ENCODE measurements around the gene CSPG4. TPM values are rescaled to one million over a fixed set of nuclear protein-coding genes. Genes with fewer than 3 reads are reported as not detected.
"Not testable (repeated sequence)": the region's sequence is repeated elsewhere in the genome, so short reads cannot be mapped to it uniquely, and the experiment has no call there.

The CSPG4 gene
- total and polyA plus RNA-seq, 9 of the 15 experiments (the other 6 are each of a cell fraction or from before 2014, with no cell fraction given), result under 0.01 to 0.07 (median 0.04) TPM; not detected in 5

- H3K27ac ChIP-seq (ENCODE audit: extremely low read depth, low read depth, low read length), result no peak overlapping the region
- TF ChIP-seq GTF2F1 (IDR thresholded peaks at IDR 0.05; ENCODE audit: low read depth, low read length) (no peak), ZKSCAN1 (IDR thresholded peaks at IDR 0.05; ENCODE audit: low read depth, low read length) (no peak), ILF3 (IDR thresholded peaks at IDR 0.05; ENCODE audit: borderline replicate concordance) (no peak), CC2D1A (IDR thresholded peaks at IDR 0.05) (no peak), ZFP91 (CRISPR knock-in tag; IDR thresholded peaks at IDR 0.05) (no peak), ZC3H8 (IDR thresholded peaks at IDR 0.05) (no peak), PYGO2 (tag; IDR thresholded peaks at IDR 0.05) (no peak)
- TF ChIP-seq, protein P1, sequence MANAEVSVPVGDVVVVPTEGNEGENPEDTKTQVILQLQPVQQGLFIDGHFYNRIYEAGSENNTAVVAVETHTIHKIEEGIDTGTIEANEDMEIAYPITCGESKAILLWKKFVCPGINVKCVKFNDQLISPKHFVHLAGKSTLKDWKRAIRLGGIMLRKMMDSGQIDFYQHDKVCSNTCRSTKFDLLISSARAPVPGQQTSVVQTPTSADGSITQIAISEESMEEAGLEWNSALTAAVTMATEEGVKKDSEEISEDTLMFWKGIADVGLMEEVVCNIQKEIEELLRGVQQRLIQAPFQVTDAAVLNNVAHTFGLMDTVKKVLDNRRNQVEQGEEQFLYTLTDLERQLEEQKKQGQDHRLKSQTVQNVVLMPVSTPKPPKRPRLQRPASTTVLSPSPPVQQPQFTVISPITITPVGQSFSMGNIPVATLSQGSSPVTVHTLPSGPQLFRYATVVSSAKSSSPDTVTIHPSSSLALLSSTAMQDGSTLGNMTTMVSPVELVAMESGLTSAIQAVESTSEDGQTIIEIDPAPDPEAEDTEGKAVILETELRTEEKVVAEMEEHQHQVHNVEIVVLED (CRISPR knock-in tag; IDR thresholded peaks at IDR 0.05), result no peak
- no peaks in the 10 kb centered on the region for H3K9me3 ChIP-seq (replicated peaks; ENCODE audit: control insufficient read depth, insufficient read depth, low read depth, low read length)
- DNase-seq (ENCODE audit: extremely low read depth in 1 of 4, low spot score in 3 of 4) (no peak), FAIRE-seq (no peak), ATAC-seq (no peak)
- H4K20me1 ChIP-seq (replicated peaks; ENCODE audit: control insufficient read depth, insufficient read depth, low read length), result no peaks in the 10 kb centered on the region
- CTCF ChIA-PET (ENCODE audit: low intra/inter-chr PET ratio), result no interaction called here
- peaks cover 0 to 4% of the 10 kb centered on the region in 2 experiments; a peak in 1 of 5 replicates for H3K4me1 ChIP-seq (replicated peaks in 1 of 2; ENCODE audit: control insufficient read depth in 2 of 2, insufficient read depth in 2 of 2, low read length in 2 of 2)
- BruUV-seq (replicated peaks), result no TSS peak
- no peak overlapping the region for H3K9ac ChIP-seq (ENCODE audit: insufficient read depth in 1 of 2, low read depth in 2 of 2, low read length in 2 of 2)
- H3K9me1 ChIP-seq (ENCODE audit: control insufficient read depth, insufficient read depth, low read length), result no peaks in the 10 kb centered on the region
- no peak overlapping the region for H3K4me3 ChIP-seq
- H3K4me2 ChIP-seq (ENCODE audit: insufficient read depth, low read length), result no peak overlapping the region
- WGBS (ENCODE audit: insufficient coverage, low coverage, missing lambda C conversion rate), result 46% methylated on average over 4 of the region's 4 CpGs
- no peaks in the 10 kb centered on the region for H3K27me3 ChIP-seq (ENCODE audit: control insufficient read depth in 2 of 2, insufficient read depth in 2 of 2, low read length in 2 of 2)
- H3K36me3 ChIP-seq (ENCODE audit: control insufficient read depth, insufficient read depth, low read length), result no peaks in the 10 kb centered on the region
- in situ Hi-C loops (cut with MboI), result no loop called here
- H2AFZ ChIP-seq (ENCODE audit: low read depth, low read length), result no peak overlapping the region
- no peaks in the 10 kb centered on the region for H3K79me2 ChIP-seq (ENCODE audit: control insufficient read depth, insufficient read depth, low read length)
- intact Hi-C loops (cut with micrococcal nuclease), result no loop called here
- POLR2A ChIA-PET, result no interaction called here
Observed at GRCh38 chr15:75749820-75750219, 37.2 kb upstream of the CSPG4 start.

- H3K4me3 ChIP-seq; FAIRE-seq; H3K27me3 ChIP-seq (ENCODE audit: control insufficient read depth in 2 of 2, insufficient read depth in 2 of 2, low read length in 2 of 2); ATAC-seq; H3K27ac ChIP-seq (ENCODE audit: extremely low read depth, low read depth, low read length); H3K9me3 ChIP-seq (replicated peaks; ENCODE audit: control insufficient read depth, insufficient read depth, low read depth, low read length); POLR2A ChIA-PET; H3K79me2 ChIP-seq (ENCODE audit: control insufficient read depth, insufficient read depth, low read length); H3K4me1 ChIP-seq (replicated peaks in 1 of 2; ENCODE audit: control insufficient read depth in 2 of 2, insufficient read depth in 2 of 2, low read length in 2 of 2); H3K36me3 ChIP-seq (ENCODE audit: control insufficient read depth, insufficient read depth, low read length); DNase-seq (ENCODE audit: extremely low read depth in 1 of 4, low spot score in 3 of 4); H3K9ac ChIP-seq (ENCODE audit: insufficient read depth in 1 of 2, low read depth in 2 of 2, low read length in 2 of 2); H3K4me2 ChIP-seq (ENCODE audit: insufficient read depth, low read length); H4K20me1 ChIP-seq (replicated peaks; ENCODE audit: control insufficient read depth, insufficient read depth, low read length); H2AFZ ChIP-seq (ENCODE audit: low read depth, low read length); BruUV-seq (replicated peaks); H3K9me1 ChIP-seq (ENCODE audit: control insufficient read depth, insufficient read depth, low read length); CTCF ChIA-PET (ENCODE audit: low intra/inter-chr PET ratio); intact Hi-C loops (cut with micrococcal nuclease); in situ Hi-C loops (cut with MboI): not testable (repeated sequence)
- WGBS (ENCODE audit: insufficient coverage, low coverage, missing lambda C conversion rate), result 65% methylated on average over 6 of the region's 10 CpGs
Observed at GRCh38 chr15:75748882-75749281, 36.2 kb upstream of the CSPG4 start.
